Measurements from ENCODE around the gene CFAP61.

Gene CFAP61

GRCh38 chr20:20202768-20203167 lies 150.4 kb downstream of the CFAP61 start:
- Histone ChIP-seq H3K4me2 (ENCODE audit: low read length) (no peak overlapping the region), H3K27me3 (ENCODE audit: low read depth, low read length) (peaks cover 41% of the 10 kb centered on the region), H3K9ac (ENCODE audit: low read length) (no peak overlapping the region), H3K9me3 (ENCODE audit: insufficient read depth, low read length) (no peaks in the 10 kb centered on the region), H3K79me2 (ENCODE audit: low read length) (no peaks in the 10 kb centered on the region), H3K36me3 (replicated peaks; ENCODE audit: low read depth, low read length) (no peaks in the 10 kb centered on the region), H3K4me1 (ENCODE audit: low read length) (peaks cover 14% of the 10 kb centered on the region), H4K20me1 (ENCODE audit: insufficient read depth, low read length) (no peaks in the 10 kb centered on the region), H2AFZ (ENCODE audit: low read depth, low read length) (no peak overlapping the region), H3K4me3 (ENCODE audit: low read length) (no peak overlapping the region), H3K27ac (ENCODE audit: low read length) (no peak overlapping the region)
- TF ChIP-seq EZH2phosphoT487 (IDR thresholded peaks at IDR 0.05; ENCODE audit: low read depth) (no peak), CTCF (IDR thresholded peaks at IDR 0.05; ENCODE audit: low read depth, low read length) (no peak)

- H3K36me3 ChIP-seq (replicated peaks; ENCODE audit: low read depth, low read length): no peaks in the 10 kb centered on the region
- H3K27me3 ChIP-seq (ENCODE audit: low read depth, low read length): peaks cover 46% of the 10 kb centered on the region
- no peak overlapping the region for H3K9ac ChIP-seq (ENCODE audit: low read length)
- TF ChIP-seq CTCF (IDR thresholded peaks at IDR 0.05; ENCODE audit: low read depth, low read length) (no peak), EZH2phosphoT487 (IDR thresholded peaks at IDR 0.05; ENCODE audit: low read depth) (no peak)
- peaks cover 18% of the 10 kb centered on the region for H3K4me1 ChIP-seq (ENCODE audit: low read length)
- no peaks in the 10 kb centered on the region for H4K20me1 ChIP-seq (ENCODE audit: insufficient read depth, low read length)
- H3K27ac ChIP-seq (ENCODE audit: low read length): no peak overlapping the region
- no peak overlapping the region for H2AFZ ChIP-seq (ENCODE audit: low read depth, low read length)
- H3K79me2 ChIP-seq (ENCODE audit: low read length): no peaks in the 10 kb centered on the region
- H3K4me2 ChIP-seq (ENCODE audit: low read length): no peak overlapping the region
- no peak overlapping the region for H3K4me3 ChIP-seq (ENCODE audit: low read length)
- H3K9me3 ChIP-seq (ENCODE audit: insufficient read depth, low read length): no peaks in the 10 kb centered on the region
These were observed 151.5 kb downstream of the CFAP61 start for GRCh38 chr20:20203784-20204183.

- Histone ChIP-seq H3K4me3 (ENCODE audit: low read length) (no peak overlapping the region), H2AFZ (ENCODE audit: low read depth, low read length) (no peak overlapping the region)
These were observed 151.9 kb downstream of the CFAP61 start for GRCh38 chr20:20204256-20204655.

GRCh38 chr20:20205141-20205861 lies 153.0 kb downstream of the CFAP61 start:
- no peak overlapping the region for H2AFZ ChIP-seq (ENCODE audit: low read depth, low read length)
- H3K9me3 ChIP-seq (ENCODE audit: insufficient read depth, low read length): no peaks in the 10 kb centered on the region
- H3K79me2 ChIP-seq (ENCODE audit: low read length): no peaks in the 10 kb centered on the region
- no peaks in the 10 kb centered on the region for H3K36me3 ChIP-seq (replicated peaks; ENCODE audit: low read depth, low read length)
- TF ChIP-seq EZH2phosphoT487 (IDR thresholded peaks at IDR 0.05; ENCODE audit: low read depth) (no peak), CTCF (IDR thresholded peaks at IDR 0.05; ENCODE audit: low read depth, low read length) (no peak)
- peaks cover 18% of the 10 kb centered on the region for H3K4me1 ChIP-seq (ENCODE audit: low read length)
- peaks cover 41% of the 10 kb centered on the region for H3K27me3 ChIP-seq (ENCODE audit: low read depth, low read length)
- no peaks in the 10 kb centered on the region for H4K20me1 ChIP-seq (ENCODE audit: insufficient read depth, low read length)
- H3K4me2 ChIP-seq (ENCODE audit: low read length): no peak overlapping the region
- no peak overlapping the region for H3K4me3 ChIP-seq (ENCODE audit: low read length)
- H3K27ac ChIP-seq (ENCODE audit: low read length): no peak overlapping the region
- no peak overlapping the region for H3K9ac ChIP-seq (ENCODE audit: low read length)

More at GRCh38 chr20:20204256-20204655, 151.9 kb downstream of the CFAP61 start:
- Histone ChIP-seq H3K9ac (ENCODE audit: low read length) (no peak overlapping the region), H3K79me2 (ENCODE audit: low read length) (no peaks in the 10 kb centered on the region), H3K9me3 (ENCODE audit: insufficient read depth, low read length) (no peaks in the 10 kb centered on the region), H3K36me3 (replicated peaks; ENCODE audit: low read depth, low read length) (no peaks in the 10 kb centered on the region), H3K27ac (ENCODE audit: low read length) (no peak overlapping the region), H3K27me3 (ENCODE audit: low read depth, low read length) (peaks cover 48% of the 10 kb centered on the region), H3K4me1 (ENCODE audit: low read length) (peaks cover 18% of the 10 kb centered on the region), H4K20me1 (ENCODE audit: insufficient read depth, low read length) (no peaks in the 10 kb centered on the region), H3K4me2 (ENCODE audit: low read length) (no peak overlapping the region)
- TF ChIP-seq EZH2phosphoT487 (IDR thresholded peaks at IDR 0.05; ENCODE audit: low read depth) (no peak), CTCF (IDR thresholded peaks at IDR 0.05; ENCODE audit: low read depth, low read length) (no peak)

Measured in OCI-LY3 (cell line).